Spleen (tissue), 7 donors: Measurements from ENCODE around the gene TMTC3.

Source experiments
- POLR2AphosphoS5 ChIP-seq, 3 donors: sonication (generic); formaldehyde crosslinking; IDR thresholded peaks; one replicate each; pipeline ENCODE4 v1.5.1; 2017; ENCODE audit warnings: antibody characterized with exemption in 3 of 3
- TF ChIP-seq, protein P1 (sequence below), 11 experiments: fragments of 200-600 bp in 7 of 11; fragments of 450-650 bp in 4 of 11; sonication (generic) in 4 of 11; IDR thresholded peaks in 8 of 11; conservative IDR thresholded peaks in 3 of 11; 1 replicate in 7 of 11; 2 replicates in 4 of 11; pipeline versions ENCODE4 v1.4.0 to v1.8.0; 2016 to 2021; ENCODE audit warnings: antibody characterized with exemption in 11 of 11, inconsistent platforms in 4 of 11, mild to moderate bottlenecking in 1 of 11
- donor health status: DM: no; HTN: no; CAD: no; lungs with moderate emphysema.
- donor health status: DM: no; HTN: no; CAD: no.
- donor health status: DM: no; HTN: no; CAD: no.

- TF ChIP-seq POLR2AphosphoS5 (IDR thresholded peaks at IDR 0.05) = no peak
- TF ChIP-seq, protein P1, sequence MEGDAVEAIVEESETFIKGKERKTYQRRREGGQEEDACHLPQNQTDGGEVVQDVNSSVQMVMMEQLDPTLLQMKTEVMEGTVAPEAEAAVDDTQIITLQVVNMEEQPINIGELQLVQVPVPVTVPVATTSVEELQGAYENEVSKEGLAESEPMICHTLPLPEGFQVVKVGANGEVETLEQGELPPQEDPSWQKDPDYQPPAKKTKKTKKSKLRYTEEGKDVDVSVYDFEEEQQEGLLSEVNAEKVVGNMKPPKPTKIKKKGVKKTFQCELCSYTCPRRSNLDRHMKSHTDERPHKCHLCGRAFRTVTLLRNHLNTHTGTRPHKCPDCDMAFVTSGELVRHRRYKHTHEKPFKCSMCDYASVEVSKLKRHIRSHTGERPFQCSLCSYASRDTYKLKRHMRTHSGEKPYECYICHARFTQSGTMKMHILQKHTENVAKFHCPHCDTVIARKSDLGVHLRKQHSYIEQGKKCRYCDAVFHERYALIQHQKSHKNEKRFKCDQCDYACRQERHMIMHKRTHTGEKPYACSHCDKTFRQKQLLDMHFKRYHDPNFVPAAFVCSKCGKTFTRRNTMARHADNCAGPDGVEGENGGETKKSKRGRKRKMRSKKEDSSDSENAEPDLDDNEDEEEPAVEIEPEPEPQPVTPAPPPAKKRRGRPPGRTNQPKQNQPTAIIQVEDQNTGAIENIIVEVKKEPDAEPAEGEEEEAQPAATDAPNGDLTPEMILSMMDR (IDR thresholded peaks at IDR 0.05 in 8 of 11, conservative IDR thresholded peaks at IDR 0.05 in 3 of 11) = no peak
Observed at GRCh38 chr12:88179436-88180014, 37.4 kb downstream of the TMTC3 start.
